ENCODE measurements around the gene DEFB126. TPM values are rescaled to one million over a fixed set of nuclear protein-coding genes. Genes with fewer than 3 reads are reported as not detected.
"Not testable (repeated sequence)": the region's sequence is repeated elsewhere in the genome, so short reads cannot be mapped to it uniquely, and the experiment has no call there.

Gene DEFB126, protein sequence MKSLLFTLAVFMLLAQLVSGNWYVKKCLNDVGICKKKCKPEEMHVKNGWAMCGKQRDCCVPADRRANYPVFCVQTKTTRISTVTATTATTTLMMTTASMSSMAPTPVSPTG
- not detected in 3 replicates for total RNA-seq

DNA sequence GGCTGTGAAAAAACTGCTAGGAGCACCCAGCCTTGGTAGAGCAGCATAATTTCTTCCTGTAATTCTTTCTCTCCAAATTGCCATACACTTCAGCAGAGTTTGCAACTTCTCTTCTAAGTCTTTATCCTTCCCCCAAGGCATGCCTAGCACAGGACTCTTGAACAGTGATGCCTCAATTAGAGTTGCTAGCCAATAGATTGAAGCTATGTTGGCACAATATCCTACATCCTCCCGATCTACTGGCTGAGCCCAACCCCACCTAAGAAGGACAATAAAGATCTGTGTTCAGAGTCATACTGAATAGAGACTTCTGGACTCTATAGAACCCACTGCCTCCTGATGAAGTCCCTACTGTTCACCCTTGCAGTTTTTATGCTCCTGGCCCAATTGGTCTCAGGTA, at the start of gene DEFB126:
DEFB126 (plus strand) TSS at position 301 of the 400 bp plus-strand sequence; CDS start at position 340, 39 bp downstream.
- no peaks in the 10 kb centered on the region for H3K4me1 Mint-ChIP-seq
- peaks cover 30% of the 10 kb centered on the region for H3K9me3 Mint-ChIP-seq
- H3K27me3 Mint-ChIP-seq (ENCODE audit: low read depth) = peaks cover 19% of the 10 kb centered on the region

DNA sequence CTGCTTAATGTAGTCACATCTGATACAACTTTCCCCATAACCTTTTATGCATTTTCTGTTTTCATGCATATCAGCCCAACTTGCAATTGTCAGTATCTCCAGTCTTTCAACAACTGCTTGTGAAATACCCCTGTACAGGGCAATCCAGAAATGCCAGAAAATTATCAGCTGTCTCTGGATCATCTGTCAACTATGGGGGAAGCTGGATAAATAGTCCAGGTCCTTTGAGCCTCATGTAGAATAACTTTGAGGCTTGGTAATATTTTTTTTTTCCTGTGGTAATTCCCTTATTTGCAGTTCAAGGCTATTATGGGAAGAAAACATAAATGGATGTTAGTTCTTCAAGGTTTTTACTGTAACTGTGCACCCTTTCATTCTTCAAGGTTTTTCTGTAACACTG, 48.7 kb upstream of the DEFB126 start:
- H3K36me3 Mint-ChIP-seq = no peaks in the 10 kb centered on the region
- no peak overlapping the region for H3K27ac Mint-ChIP-seq
- peaks cover 60% of the 10 kb centered on the region for H3K9me3 Mint-ChIP-seq
- DNase-seq (ENCODE audit: low spot score in 2 of 2, unreplicated experiment in 2 of 2) = no peak
- H3K4me3 Mint-ChIP-seq = no peak overlapping the region
- H3K4me1 Mint-ChIP-seq = no peaks in the 10 kb centered on the region
- H3K27me3 Mint-ChIP-seq (ENCODE audit: low read depth) = no peaks in the 10 kb centered on the region
- TF ChIP-seq, protein P1, sequence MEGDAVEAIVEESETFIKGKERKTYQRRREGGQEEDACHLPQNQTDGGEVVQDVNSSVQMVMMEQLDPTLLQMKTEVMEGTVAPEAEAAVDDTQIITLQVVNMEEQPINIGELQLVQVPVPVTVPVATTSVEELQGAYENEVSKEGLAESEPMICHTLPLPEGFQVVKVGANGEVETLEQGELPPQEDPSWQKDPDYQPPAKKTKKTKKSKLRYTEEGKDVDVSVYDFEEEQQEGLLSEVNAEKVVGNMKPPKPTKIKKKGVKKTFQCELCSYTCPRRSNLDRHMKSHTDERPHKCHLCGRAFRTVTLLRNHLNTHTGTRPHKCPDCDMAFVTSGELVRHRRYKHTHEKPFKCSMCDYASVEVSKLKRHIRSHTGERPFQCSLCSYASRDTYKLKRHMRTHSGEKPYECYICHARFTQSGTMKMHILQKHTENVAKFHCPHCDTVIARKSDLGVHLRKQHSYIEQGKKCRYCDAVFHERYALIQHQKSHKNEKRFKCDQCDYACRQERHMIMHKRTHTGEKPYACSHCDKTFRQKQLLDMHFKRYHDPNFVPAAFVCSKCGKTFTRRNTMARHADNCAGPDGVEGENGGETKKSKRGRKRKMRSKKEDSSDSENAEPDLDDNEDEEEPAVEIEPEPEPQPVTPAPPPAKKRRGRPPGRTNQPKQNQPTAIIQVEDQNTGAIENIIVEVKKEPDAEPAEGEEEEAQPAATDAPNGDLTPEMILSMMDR (IDR thresholded peaks at IDR 0.05; ENCODE audit: unreplicated experiment) = no peak

More for the DNA sequence above, at the start of gene DEFB126:
- no peak within 1 kb of the TSS for H3K27ac Mint-ChIP-seq
- H3K4me3 Mint-ChIP-seq = no peak within 1 kb of the TSS
- DNase-seq (ENCODE audit: low spot score in 2 of 2, unreplicated experiment in 2 of 2) = no peak
- TF ChIP-seq, protein P1 (IDR thresholded peaks at IDR 0.05; ENCODE audit: unreplicated experiment) = no peak
- H3K36me3 Mint-ChIP-seq = no peaks in the 10 kb centered on the region

DNA sequence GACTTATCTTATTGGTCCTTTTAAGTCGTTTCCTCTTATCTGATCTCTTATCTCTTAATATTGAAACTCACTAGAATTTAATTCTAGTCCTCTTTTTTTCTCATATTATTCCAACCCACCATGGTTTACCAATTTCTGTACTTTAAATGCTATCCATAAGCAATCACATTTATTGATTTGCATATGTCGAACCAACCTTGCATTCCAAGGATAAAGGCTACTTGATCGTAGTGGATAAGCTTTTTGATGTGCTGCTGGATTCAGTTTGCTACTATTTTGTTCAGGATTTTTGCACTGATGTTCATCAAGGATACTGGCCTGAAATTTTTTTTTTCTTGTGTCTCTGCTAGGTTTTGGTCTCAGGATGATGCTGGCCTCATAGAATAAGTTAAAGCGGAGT, 47.2 kb upstream of the DEFB126 start:
- no peak for DNase-seq (ENCODE audit: low spot score in 2 of 2, unreplicated experiment in 2 of 2)
- no peaks in the 10 kb centered on the region for H3K27me3 Mint-ChIP-seq (ENCODE audit: low read depth)

GRCh38 chr20:97691-98090, 44.7 kb upstream of the DEFB126 start:
- H3K4me3 Mint-ChIP-seq; DNase-seq (ENCODE audit: low spot score in 2 of 2, unreplicated experiment in 2 of 2); H3K4me1 Mint-ChIP-seq; H3K36me3 Mint-ChIP-seq; H3K27me3 Mint-ChIP-seq (ENCODE audit: low read depth); H3K27ac Mint-ChIP-seq: not testable (repeated sequence)
- H3K9me3 Mint-ChIP-seq = peaks cover 60% of the 10 kb centered on the region

More for the DNA sequence above, 47.2 kb upstream of the DEFB126 start:
- Mint-ChIP-seq H3K36me3 (no peaks in the 10 kb centered on the region), H3K9me3 (peaks cover 67% of the 10 kb centered on the region), H3K4me1 (no peaks in the 10 kb centered on the region), H3K4me3 (no peak overlapping the region), H3K27ac (no peak overlapping the region)
- TF ChIP-seq, protein P1 (IDR thresholded peaks at IDR 0.05; ENCODE audit: unreplicated experiment) = no peak

- TF ChIP-seq, protein P1 (IDR thresholded peaks at IDR 0.05; ENCODE audit: unreplicated experiment) = no peak
- no peak overlapping the region for H3K27ac Mint-ChIP-seq
- no peaks in the 10 kb centered on the region for H3K36me3 Mint-ChIP-seq
- DNase-seq (ENCODE audit: low spot score in 2 of 2, unreplicated experiment in 2 of 2) = no peak
- no peaks in the 10 kb centered on the region for H3K4me1 Mint-ChIP-seq
- peaks cover 54% of the 10 kb centered on the region for H3K9me3 Mint-ChIP-seq
- H3K4me3 Mint-ChIP-seq = no peak overlapping the region
- no peaks in the 10 kb centered on the region for H3K27me3 Mint-ChIP-seq (ENCODE audit: low read depth)
Observed at GRCh38 chr20:101975-102374, 40.4 kb upstream of the DEFB126 start.

DNA sequence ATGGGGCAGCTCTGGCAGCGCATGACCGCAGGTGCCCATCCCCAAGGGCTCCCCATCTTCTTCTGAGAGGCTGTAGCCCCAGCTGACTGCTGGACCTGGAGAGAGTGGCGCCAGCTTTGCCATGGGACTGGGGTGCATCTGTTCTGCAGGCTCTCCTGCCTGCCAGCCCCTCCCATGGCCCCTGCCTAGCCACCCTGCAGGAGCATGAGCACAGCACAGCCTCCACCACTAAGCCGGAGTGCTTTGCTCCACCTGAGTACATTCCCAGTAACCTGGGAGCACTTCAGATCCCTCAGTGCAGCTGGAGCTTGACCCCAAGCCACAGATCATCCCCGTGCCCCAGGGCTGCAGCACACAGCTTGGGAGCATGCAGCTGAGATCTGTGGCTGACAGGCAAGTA, 38.9 kb upstream of the DEFB126 start:
- peaks cover 59% of the 10 kb centered on the region for H3K9me3 Mint-ChIP-seq
- H3K4me3 Mint-ChIP-seq = no peak overlapping the region
- H3K4me1 Mint-ChIP-seq = no peaks in the 10 kb centered on the region
- no peak overlapping the region for H3K27ac Mint-ChIP-seq
- TF ChIP-seq, protein P1 (IDR thresholded peaks at IDR 0.05; ENCODE audit: unreplicated experiment) = no peak
- no peaks in the 10 kb centered on the region for H3K36me3 Mint-ChIP-seq
- no peak for DNase-seq (ENCODE audit: low spot score in 2 of 2, unreplicated experiment in 2 of 2)
- H3K27me3 Mint-ChIP-seq (ENCODE audit: low read depth) = peaks cover 2% of the 10 kb centered on the region

Measured in mesothelial cell of epicardium (in vitro differentiated cells).